HepG2 (cell line): ENCODE measurements around the gene CTDSPL2. TPM values are rescaled to one million over a fixed set of nuclear protein-coding genes. Genes with fewer than 3 reads are reported as not detected.

Experiments used
- BATF2 ChIP-seq: sonication (generic); formaldehyde crosslinking; IDR thresholded peaks from 2 replicates; pipeline ENCODE4 v1.8.0; 2022; ENCODE audit warnings: mild to moderate bottlenecking, missing genetic modification reagents, moderate library complexity
- BRD4 ChIP-seq: sonication (generic); formaldehyde crosslinking; IDR thresholded peaks from 2 replicates; pipeline ENCODE4 v1.4.0; 2020; ENCODE audit warnings: missing genetic modification reagents
- GATAD2A ChIP-seq: IDR thresholded peaks from 2 replicates; pipeline ENCODE4 v1.6.1; 2016
- GTF2F1 ChIP-seq: fragments of 150-350 bp; IDR thresholded peaks from 2 replicates; pipeline ENCODE4 v1.6.1; 2014; ENCODE audit warnings: low read length
- KDM1A ChIP-seq: IDR thresholded peaks from 2 replicates; pipeline ENCODE4 v1.6.1; 2016; ENCODE audit warnings: missing compliant biosample characterization
- KMT2B ChIP-seq: IDR thresholded peaks from 2 replicates; pipeline ENCODE4 v1.6.1; 2016; ENCODE audit warnings: missing genetic modification reagents, missing compliant biosample characterization
- NCOA5 ChIP-seq: sonication (generic); formaldehyde crosslinking; IDR thresholded peaks from 2 replicates; pipeline ENCODE4 v1.4.0; 2020; ENCODE audit warnings: missing genetic modification reagents
- POGZ ChIP-seq: sonication (generic); formaldehyde crosslinking; IDR thresholded peaks from 2 replicates; pipeline ENCODE4 v1.4.0; 2020; ENCODE audit warnings: mild to moderate bottlenecking, missing genetic modification reagents
- POLR2G ChIP-seq: fragments of 200-400 bp; formaldehyde crosslinking; IDR thresholded peaks from 2 replicates; pipeline ENCODE4 v1.6.1; 2018; ENCODE audit warnings: mild to moderate bottlenecking, low read depth, low read length, moderate library complexity
- PRPF4 ChIP-seq: fragments of 200-400 bp; formaldehyde crosslinking; IDR thresholded peaks from 2 replicates; pipeline ENCODE4 v1.6.1; 2016; ENCODE audit warnings: low read length, low read depth; ENCODE audit not compliant: poor library complexity, severe bottlenecking
- SIN3A ChIP-seq: IDR thresholded peaks from 2 replicates; pipeline ENCODE4 v1.6.1; 2011; ENCODE audit warnings: low read depth, mild to moderate bottlenecking, control low read depth, low read length, borderline replicate concordance
- SIN3B ChIP-seq: fragments of 150-350 bp; IDR thresholded peaks from 2 replicates; pipeline ENCODE4 v1.6.1; 2014; ENCODE audit warnings: low read length
- SMC3 ChIP-seq: IDR thresholded peaks from 2 replicates; pipeline ENCODE4 v1.6.1; 2011; ENCODE audit warnings: low read length, improper control_type of control experiment
- SOX13 ChIP-seq, 3 experiments: fragments of 450-650 bp in 1 of 3; sonication (generic) in 1 of 3; formaldehyde crosslinking in 1 of 3; IDR thresholded peaks in 2 of 3; conservative IDR thresholded peaks in 1 of 3; 2 replicates each; pipeline versions ENCODE4 v1.5.0 to v1.6.1; 2016 to 2020; ENCODE audit warnings: antibody characterized with exemption in 1 of 3, mild to moderate bottlenecking in 1 of 3, missing compliant biosample characterization in 1 of 3, missing genetic modification reagents in 1 of 3, moderate library complexity in 1 of 3
- ZBTB3 ChIP-seq: sonication (generic); formaldehyde crosslinking; IDR thresholded peaks from 2 replicates; pipeline ENCODE4 v1.4.0; 2020; ENCODE audit warnings: low read depth, mild to moderate bottlenecking, moderate library complexity, missing genetic modification reagents, borderline replicate concordance
- ZBTB7A ChIP-seq: sonication (generic); formaldehyde crosslinking; IDR thresholded peaks from 2 replicates; pipeline ENCODE4 v1.8.0; 2022; ENCODE audit warnings: mild to moderate bottlenecking, missing genetic modification reagents
- ZFP36L1 ChIP-seq: sonication (generic); formaldehyde crosslinking; IDR thresholded peaks from 2 replicates; pipeline ENCODE4 v1.8.0; 2022; ENCODE audit warnings: mild to moderate bottlenecking, missing genetic modification reagents, moderate library complexity
- ZMYM4 ChIP-seq: sonication (generic); formaldehyde crosslinking; IDR thresholded peaks from 2 replicates; pipeline ENCODE4 v1.8.1; 2023; ENCODE audit warnings: mild to moderate bottlenecking, missing genetic modification reagents
- ZNF121 ChIP-seq: sonication (generic); formaldehyde crosslinking; IDR thresholded peaks from 2 replicates; pipeline ENCODE4 v1.5.0; 2020; ENCODE audit warnings: mild to moderate bottlenecking, missing genetic modification reagents
- ZNF335 ChIP-seq: sonication (generic); formaldehyde crosslinking; IDR thresholded peaks from 2 replicates; pipeline ENCODE4 v1.4.0; 2020; ENCODE audit warnings: missing genetic modification reagents
- ZNF543 ChIP-seq: sonication (generic); formaldehyde crosslinking; IDR thresholded peaks from 2 replicates; pipeline ENCODE4 v1.4.0; 2020; ENCODE audit warnings: mild to moderate bottlenecking, missing genetic modification reagents
- ZSCAN22 ChIP-seq: sonication (generic); formaldehyde crosslinking; IDR thresholded peaks from 2 replicates; pipeline ENCODE4 v1.4.0; 2020; ENCODE audit warnings: mild to moderate bottlenecking, missing genetic modification reagents
- polyA plus RNA-seq, 8 experiments: library from polyadenylated mRNA; depleted of rRNA in 3 of 8; stranded (reverse) in 7 of 8; unstranded in 1 of 8; fragments of >200 nt; fragmentation: Illumina TruSeq in 4 of 8; extraction: Trizol in 4 of 8; gene quantifications; 2 replicates each; pipeline versions ENCODE4 v1.2.1 to v1.2.3, GENCODE V29; 2011 to 2016; ENCODE audit warnings: low read depth in 4 of 8, missing spikeins in 1 of 8, mixed read lengths in 1 of 8; ENCODE audit not compliant: insufficient read depth in 1 of 8
- total RNA-seq, 5 experiments: library from RNA; depleted of rRNA; stranded (reverse); fragments of >200 nt; fragmentation: Illumina TruSeq; extraction: Trizol; gene quantifications; 2 replicates each; pipeline ENCODE4 v1.2.3, GENCODE V29; 2016; ENCODE audit warnings: low read depth in 1 of 5
- TF ChIP-seq, protein P1 (sequence below): sonication (generic); formaldehyde crosslinking; conservative IDR thresholded peaks from 2 replicates; pipeline ENCODE4 v1.4.0; 2020; ENCODE audit warnings: missing genetic modification reagents
- TF ChIP-seq, protein P2 (sequence below): sonication (generic); formaldehyde crosslinking; IDR thresholded peaks from 2 replicates; pipeline ENCODE4 v1.4.0; 2020; ENCODE audit warnings: missing genetic modification reagents, borderline replicate concordance
- TF ChIP-seq, protein P3 (sequence below): sonication (generic); formaldehyde crosslinking; conservative IDR thresholded peaks from 2 replicates; pipeline ENCODE4 v1.5.0; 2020; ENCODE audit warnings: missing genetic modification reagents

Gene CTDSPL2
- total and polyA plus RNA-seq, 2 of the 13 experiments (the other 11 are each of a cell fraction or from before 2014, with no cell fraction given): 37.4 to 56.2 TPM

- TF ChIP-seq ZNF121 (CRISPR knock-in tag): no peak
- 0 out of 2 replicates have a peak, but pooled peaks have one; percentile 78 for TF ChIP-seq SIN3A
- TF ChIP-seq ZNF335 (CRISPR knock-in tag): no peak
- TF ChIP-seq BRD4: no peak
- no peak for TF ChIP-seq SMC3
- no peak for TF ChIP-seq ZBTB7A (CRISPR knock-in tag)
- TF ChIP-seq SOX13 (IDR thresholded peaks at IDR 0.05): no peak
- TF ChIP-seq SOX13 (CRISPR knock-in tag; conservative IDR thresholded peaks at IDR 0.05 in 1 of 2, IDR thresholded peaks at IDR 0.05 in 1 of 2): no peak
- 0 out of 2 replicates have a peak, but pooled peaks have one; percentile 18 for TF ChIP-seq ZFP36L1
- TF ChIP-seq, protein P1, sequence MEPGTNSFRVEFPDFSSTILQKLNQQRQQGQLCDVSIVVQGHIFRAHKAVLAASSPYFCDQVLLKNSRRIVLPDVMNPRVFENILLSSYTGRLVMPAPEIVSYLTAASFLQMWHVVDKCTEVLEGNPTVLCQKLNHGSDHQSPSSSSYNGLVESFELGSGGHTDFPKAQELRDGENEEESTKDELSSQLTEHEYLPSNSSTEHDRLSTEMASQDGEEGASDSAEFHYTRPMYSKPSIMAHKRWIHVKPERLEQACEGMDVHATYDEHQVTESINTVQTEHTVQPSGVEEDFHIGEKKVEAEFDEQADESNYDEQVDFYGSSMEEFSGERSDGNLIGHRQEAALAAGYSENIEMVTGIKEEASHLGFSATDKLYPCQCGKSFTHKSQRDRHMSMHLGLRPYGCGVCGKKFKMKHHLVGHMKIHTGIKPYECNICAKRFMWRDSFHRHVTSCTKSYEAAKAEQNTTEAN (CRISPR knock-in tag): no peak
- no peak for TF ChIP-seq GATAD2A (CRISPR knock-in tag)
- TF ChIP-seq KDM1A: no peak
- no peak; the same call in 1 of the 2 replicates for TF ChIP-seq POGZ (CRISPR knock-in tag)
- TF ChIP-seq GTF2F1: no peak
- TF ChIP-seq POLR2G: no peak
- TF ChIP-seq ZMYM4: no peak
- TF ChIP-seq KMT2B (CRISPR knock-in tag): no peak; the same call in 1 of the 2 replicates
- peak; percentile 8; the same call in 1 of the 2 replicates for TF ChIP-seq SIN3B
- peak; percentile 44; the same call in 1 of the 2 replicates for TF ChIP-seq ZNF543
- no peak for TF ChIP-seq NCOA5 (CRISPR knock-in tag)
- TF ChIP-seq, protein P2, sequence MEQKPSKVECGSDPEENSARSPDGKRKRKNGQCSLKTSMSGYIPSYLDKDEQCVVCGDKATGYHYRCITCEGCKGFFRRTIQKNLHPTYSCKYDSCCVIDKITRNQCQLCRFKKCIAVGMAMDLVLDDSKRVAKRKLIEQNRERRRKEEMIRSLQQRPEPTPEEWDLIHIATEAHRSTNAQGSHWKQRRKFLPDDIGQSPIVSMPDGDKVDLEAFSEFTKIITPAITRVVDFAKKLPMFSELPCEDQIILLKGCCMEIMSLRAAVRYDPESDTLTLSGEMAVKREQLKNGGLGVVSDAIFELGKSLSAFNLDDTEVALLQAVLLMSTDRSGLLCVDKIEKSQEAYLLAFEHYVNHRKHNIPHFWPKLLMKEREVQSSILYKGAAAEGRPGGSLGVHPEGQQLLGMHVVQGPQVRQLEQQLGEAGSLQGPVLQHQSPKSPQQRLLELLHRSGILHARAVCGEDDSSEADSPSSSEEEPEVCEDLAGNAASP: no peak
- no peak for TF ChIP-seq BATF2 (CRISPR knock-in tag)
- TF ChIP-seq, protein P3, sequence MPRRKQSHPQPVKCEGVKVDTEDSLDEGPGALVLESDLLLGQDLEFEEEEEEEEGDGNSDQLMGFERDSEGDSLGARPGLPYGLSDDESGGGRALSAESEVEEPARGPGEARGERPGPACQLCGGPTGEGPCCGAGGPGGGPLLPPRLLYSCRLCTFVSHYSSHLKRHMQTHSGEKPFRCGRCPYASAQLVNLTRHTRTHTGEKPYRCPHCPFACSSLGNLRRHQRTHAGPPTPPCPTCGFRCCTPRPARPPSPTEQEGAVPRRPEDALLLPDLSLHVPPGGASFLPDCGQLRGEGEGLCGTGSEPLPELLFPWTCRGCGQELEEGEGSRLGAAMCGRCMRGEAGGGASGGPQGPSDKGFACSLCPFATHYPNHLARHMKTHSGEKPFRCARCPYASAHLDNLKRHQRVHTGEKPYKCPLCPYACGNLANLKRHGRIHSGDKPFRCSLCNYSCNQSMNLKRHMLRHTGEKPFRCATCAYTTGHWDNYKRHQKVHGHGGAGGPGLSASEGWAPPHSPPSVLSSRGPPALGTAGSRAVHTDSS: no peak
- TF ChIP-seq ZBTB3 (CRISPR knock-in tag): no peak
- no peak for TF ChIP-seq ZSCAN22 (CRISPR knock-in tag)
- TF ChIP-seq PRPF4: no peak
Measured at GRCh38 chr15:44427756-44428724, 611 bp downstream of the CTDSPL2 start (continued).
